ENCODE measurements around the gene CALCOCO2.
"Not testable (repeated sequence)": the region's sequence is repeated elsewhere in the genome, so short reads cannot be mapped to it uniquely, and the experiment has no call there.

Gene CALCOCO2

GRCh38 chr17:48860456-48860855 lies 29.6 kb downstream of the CALCOCO2 start:
- no peak for TF ChIP-seq CTCF (conservative IDR thresholded peaks at IDR 0.05; ENCODE audit: control insufficient read depth, insufficient read depth, low read depth, low read length)
- no peak overlapping the region for H3K4me3 ChIP-seq (ENCODE audit: control insufficient read depth, low read depth, low read length)
- no peak for DNase-seq (ENCODE audit: low read depth)

GRCh38 chr17:48868916-48869500 lies 38.2 kb downstream of the CALCOCO2 start:
- DNase-seq (ENCODE audit: low read depth): no peak
- no peak overlapping the region for H3K4me3 ChIP-seq (ENCODE audit: control insufficient read depth, low read depth, low read length)
- TF ChIP-seq CTCF (conservative IDR thresholded peaks at IDR 0.05; ENCODE audit: control insufficient read depth, insufficient read depth, low read depth, low read length): no peak

- no peak overlapping the region for H3K4me3 ChIP-seq (ENCODE audit: control insufficient read depth, low read depth, low read length)
- TF ChIP-seq CTCF (conservative IDR thresholded peaks at IDR 0.05; ENCODE audit: control insufficient read depth, insufficient read depth, low read depth, low read length): no peak
Observed at GRCh38 chr17:48869821-48870318, 39.0 kb downstream of the CALCOCO2 start.

GRCh38 chr17:48871035-48871550 lies 40.3 kb downstream of the CALCOCO2 start:
- H3K4me3 ChIP-seq (ENCODE audit: control insufficient read depth, low read depth, low read length): no peak overlapping the region
- no peak for TF ChIP-seq CTCF (conservative IDR thresholded peaks at IDR 0.05; ENCODE audit: control insufficient read depth, insufficient read depth, low read depth, low read length)
- DNase-seq (ENCODE audit: low read depth): no peak

More at GRCh38 chr17:48869821-48870318, 39.0 kb downstream of the CALCOCO2 start:
- no peak for DNase-seq (ENCODE audit: low read depth)

- no peak for TF ChIP-seq CTCF (conservative IDR thresholded peaks at IDR 0.05; ENCODE audit: control insufficient read depth, insufficient read depth, low read depth, low read length)
- no peak overlapping the region for H3K4me3 ChIP-seq (ENCODE audit: control insufficient read depth, low read depth, low read length)
- DNase-seq (ENCODE audit: low read depth): no peak
Observed at GRCh38 chr17:48871551-48872351, 40.9 kb downstream of the CALCOCO2 start.

GRCh38 chr17:48872409-48872808 lies 41.6 kb downstream of the CALCOCO2 start:
- DNase-seq (ENCODE audit: low read depth); H3K4me3 ChIP-seq (ENCODE audit: control insufficient read depth, low read depth, low read length): not testable (repeated sequence)

GRCh38 chr17:48873209-48873608 lies 42.4 kb downstream of the CALCOCO2 start:
- no peak overlapping the region for H3K4me3 ChIP-seq (ENCODE audit: control insufficient read depth, low read depth, low read length)
- TF ChIP-seq CTCF (conservative IDR thresholded peaks at IDR 0.05; ENCODE audit: control insufficient read depth, insufficient read depth, low read depth, low read length): no peak
- no peak for DNase-seq (ENCODE audit: low read depth)

All from fibroblast of mammary gland (primary cell).